Measurements from ENCODE around the gene ST3GAL4. TPM values are rescaled to one million over a fixed set of nuclear protein-coding genes. Genes with fewer than 3 reads are reported as not detected.

The ST3GAL4 gene
- total RNA-seq, 1 donor from 2014 or later: 19.1 TPM

DNA sequence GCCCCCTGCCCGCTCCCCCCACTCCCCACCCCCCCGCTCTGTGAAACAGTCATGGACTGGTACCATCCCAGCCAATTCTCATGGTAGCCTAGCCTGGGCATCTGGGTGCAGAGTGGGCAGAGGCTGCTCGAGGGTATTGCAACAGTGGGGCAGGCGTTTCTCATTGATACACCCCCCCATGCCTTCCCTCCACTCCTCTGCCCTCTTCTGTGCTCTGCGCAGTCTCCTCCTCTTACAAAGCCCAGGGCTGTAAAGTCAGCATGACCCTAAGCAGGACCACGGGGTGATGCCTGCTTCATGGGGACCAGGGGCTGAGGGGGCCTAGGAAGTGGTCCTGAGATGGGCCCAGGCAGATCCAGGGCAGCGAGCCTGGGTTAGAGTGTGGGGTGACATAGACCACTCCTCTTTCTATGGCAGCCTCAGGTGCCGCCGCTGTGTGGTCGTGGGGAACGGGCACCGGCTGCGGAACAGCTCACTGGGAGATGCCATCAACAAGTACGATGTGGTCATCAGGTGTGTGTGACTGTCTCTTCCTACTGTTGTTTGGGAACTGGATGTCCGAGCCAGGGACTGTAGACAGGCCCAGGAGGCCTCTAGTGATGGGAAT is 52.3 kb downstream of the ST3GAL4 start:
- Mint-ChIP-seq H3K4me1 (ENCODE audit: unreplicated experiment) (peaks cover 33% of the 10 kb centered on the region), H3K4me3 (no peak overlapping the region), H3K36me3 (peaks cover 13% of the 10 kb centered on the region), H3K27me3 (no peaks in the 10 kb centered on the region), H3K27ac (no peak overlapping the region), H3K9me3 (no peaks in the 10 kb centered on the region)
- no peak for TF ChIP-seq CTCF (conservative IDR thresholded peaks at IDR 0.05)
- DNase-seq (ENCODE audit: extremely low spot score, unreplicated experiment): no peak

- Mint-ChIP-seq H3K4me1 (ENCODE audit: unreplicated experiment) (peaks cover 33% of the 10 kb centered on the region), H3K9me3 (no peaks in the 10 kb centered on the region), H3K4me3 (no peak overlapping the region), H3K27me3 (no peaks in the 10 kb centered on the region), H3K36me3 (peaks cover 13% of the 10 kb centered on the region), H3K27ac (no peak overlapping the region)
- no peak for TF ChIP-seq CTCF (conservative IDR thresholded peaks at IDR 0.05)
- DNase-seq (ENCODE audit: extremely low spot score, unreplicated experiment): no peak
These were observed 53.0 kb downstream of the ST3GAL4 start for GRCh38 chr11:126408496-126408895.

DNA sequence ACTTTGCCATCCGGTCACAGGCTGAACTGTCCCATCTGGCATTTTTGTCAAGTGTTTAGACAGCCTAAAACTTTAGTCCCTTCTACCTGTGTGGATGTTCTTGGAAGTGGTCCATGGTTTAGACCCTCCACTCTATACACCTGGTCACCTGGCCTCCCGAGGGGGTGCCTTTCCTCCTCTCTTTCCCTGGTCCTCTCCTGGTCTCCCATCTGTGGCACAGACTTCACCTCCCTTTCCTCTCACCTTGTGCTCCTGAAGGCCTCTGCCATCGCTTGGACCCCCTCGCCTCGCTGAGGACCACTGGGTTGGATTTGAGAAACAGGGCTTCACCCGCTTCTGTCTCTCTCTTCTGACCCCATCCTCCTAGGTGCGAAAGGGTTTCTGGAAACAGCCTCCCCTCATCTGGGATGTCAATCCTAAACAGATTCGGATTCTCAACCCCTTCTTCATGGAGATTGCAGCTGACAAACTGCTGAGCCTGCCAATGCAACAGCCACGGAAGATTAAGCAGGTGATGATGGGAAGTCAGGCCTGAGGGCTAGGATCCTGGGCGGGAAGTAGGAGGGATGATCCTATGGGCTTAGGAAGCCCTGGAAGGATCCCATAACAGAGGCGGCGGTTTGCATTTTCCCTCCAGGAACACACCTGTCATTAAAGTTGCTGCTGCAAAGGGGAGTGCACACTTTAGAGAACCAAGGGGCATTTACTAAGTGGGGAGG is 53.6 kb downstream of the ST3GAL4 start:
- H3K36me3 Mint-ChIP-seq: peaks cover 13% of the 10 kb centered on the region
- H3K4me3 Mint-ChIP-seq: no peak overlapping the region
- no peak for TF ChIP-seq CTCF (conservative IDR thresholded peaks at IDR 0.05)
- no peaks in the 10 kb centered on the region for H3K27me3 Mint-ChIP-seq
- peak overlapping the region; percentile 24 for H3K27ac Mint-ChIP-seq
- H3K4me1 Mint-ChIP-seq (ENCODE audit: unreplicated experiment): peaks cover 31% of the 10 kb centered on the region
- no peak for DNase-seq (ENCODE audit: extremely low spot score, unreplicated experiment)
- H3K9me3 Mint-ChIP-seq: no peaks in the 10 kb centered on the region

GRCh38 chr11:126409620-126409985 is 54.1 kb downstream of the ST3GAL4 start:
- peak overlapping the region; percentile 16 for H3K4me3 Mint-ChIP-seq
- peaks cover 25% of the 10 kb centered on the region for H3K4me1 Mint-ChIP-seq (ENCODE audit: unreplicated experiment)
- no peak for DNase-seq (ENCODE audit: extremely low spot score, unreplicated experiment)
- no peak for TF ChIP-seq CTCF (conservative IDR thresholded peaks at IDR 0.05)
- H3K27me3 Mint-ChIP-seq: no peaks in the 10 kb centered on the region
- no peaks in the 10 kb centered on the region for H3K9me3 Mint-ChIP-seq
- peaks cover 13% of the 10 kb centered on the region for H3K36me3 Mint-ChIP-seq
- peak overlapping the region; percentile 24 for H3K27ac Mint-ChIP-seq

DNA sequence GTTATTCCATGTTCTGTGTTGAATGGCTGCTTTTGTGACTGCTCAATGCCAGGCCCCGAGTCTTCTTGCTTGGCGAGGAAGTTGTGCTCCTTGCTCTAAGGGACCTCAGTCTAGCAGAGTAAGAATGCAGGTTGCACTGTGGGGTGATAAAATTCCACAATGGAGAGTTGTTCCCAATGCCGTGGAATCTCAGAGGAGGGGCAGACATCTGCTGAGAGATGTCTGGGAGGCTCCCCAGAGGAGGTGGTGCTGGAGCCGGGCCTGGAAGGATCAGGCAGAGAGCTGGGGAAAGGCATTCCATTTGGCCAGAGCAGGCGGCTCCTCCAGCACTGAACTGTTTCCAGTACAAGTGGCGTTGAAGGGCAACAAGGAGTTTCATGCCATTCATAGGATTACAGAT is 55.2 kb downstream of the ST3GAL4 start:
- Mint-ChIP-seq H3K4me1 (ENCODE audit: unreplicated experiment) (peaks cover 18% of the 10 kb centered on the region), H3K27ac (peak overlapping the region; percentile 39), H3K9me3 (no peaks in the 10 kb centered on the region), H3K27me3 (no peaks in the 10 kb centered on the region), H3K4me3 (no peak overlapping the region), H3K36me3 (peaks cover 13% of the 10 kb centered on the region)
- no peak for TF ChIP-seq CTCF (conservative IDR thresholded peaks at IDR 0.05)
- no peak for DNase-seq (ENCODE audit: extremely low spot score, unreplicated experiment)

Measured in type B pancreatic cell (in vitro differentiated cells).